GM23338 (cell line): ENCODE data around the gene CYSTM1. TPM values are rescaled to one million over a fixed set of nuclear protein-coding genes. Genes with fewer than 3 reads are reported as not detected.

ENCODE experiments used
- ATAC-seq: fragments of 200-7000 bp; cut with Tn5 transposase; 3 replicates; pipeline ENCODE4 v1.9.1; 2020
- DNase-seq: peaks from one replicate; pipeline ENCODE4 v3.0.0-alpha.2; 2015; ENCODE audit warnings: low spot score
- H2AFZ ChIP-seq: fragments of 200-600 bp; sonication (generic); 2 replicates; pipeline ENCODE4 v1.8.0; 2016; ENCODE audit warnings: antibody characterized with exemption, mild to moderate bottlenecking, moderate library complexity
- H3F3A ChIP-seq: fragments of 200-600 bp; sonication (generic); replicated peaks from 2 replicates; pipeline ENCODE4 v1.8.0; 2017; ENCODE audit warnings: antibody characterized with exemption, mixed run types, low read depth
- H3K27ac ChIP-seq: fragments of 200-600 bp; sonication (generic); 2 replicates; pipeline ENCODE4 v1.6.1; 2016; ENCODE audit warnings: low read depth
- H3K27me3 ChIP-seq: fragments of 200-600 bp; sonication (generic); 2 replicates; pipeline ENCODE4 v1.8.0; 2016; ENCODE audit warnings: mild to moderate bottlenecking, mixed run types, moderate library complexity; ENCODE audit not compliant: insufficient read depth
- H3K36me3 ChIP-seq: fragments of 200-600 bp; sonication (generic); 2 replicates; pipeline ENCODE4 v1.8.0; 2016; ENCODE audit warnings: mild to moderate bottlenecking; ENCODE audit not compliant: insufficient read depth
- H3K4me1 ChIP-seq: fragments of 200-600 bp; sonication (generic); 2 replicates; pipeline ENCODE4 v1.8.0; 2016; ENCODE audit warnings: mild to moderate bottlenecking, moderate library complexity; ENCODE audit not compliant: insufficient read depth
- H3K4me2 ChIP-seq: fragments of 200-600 bp; sonication (generic); 2 replicates; pipeline ENCODE4 v1.7.1; 2017; ENCODE audit warnings: mixed run types
- H3K4me3 ChIP-seq: fragments of 200-600 bp; sonication (generic); 2 replicates; pipeline ENCODE4 v1.6.1; 2016; ENCODE audit warnings: mixed run types
- H3K79me2 ChIP-seq: fragments of 200-600 bp; sonication (generic); replicated peaks from 2 replicates; pipeline ENCODE4 v1.8.0; 2017; ENCODE audit warnings: mild to moderate bottlenecking; ENCODE audit not compliant: insufficient read depth
- H3K9me2 ChIP-seq: fragments of 200-600 bp; sonication (generic); 2 replicates; pipeline ENCODE4 v1.8.0; 2017; ENCODE audit not compliant: insufficient read depth
- H4K20me1 ChIP-seq: fragments of 200-600 bp; sonication (generic); replicated peaks from 2 replicates; pipeline ENCODE4 v1.8.0; 2017; ENCODE audit warnings: mild to moderate bottlenecking; ENCODE audit not compliant: insufficient read depth
- H3K27ac Mint-ChIP-seq: 2 replicates; pipeline ENCODE4 v1.8.0; 2020; ENCODE audit warnings: inconsistent platforms, mild to moderate bottlenecking, moderate library complexity, mixed read lengths
- H3K27me3 Mint-ChIP-seq: 3 replicates; pipeline ENCODE4 v1.8.0; 2022; ENCODE audit warnings: low read depth, mild to moderate bottlenecking, moderate library complexity, mixed read lengths, inconsistent platforms; ENCODE audit not compliant: insufficient read depth, poor library complexity
- H3K36me3 Mint-ChIP-seq: 3 replicates; pipeline ENCODE4 v1.8.0; 2021; ENCODE audit warnings: low read depth, mild to moderate bottlenecking, inconsistent platforms, moderate library complexity, mixed read lengths
- H3K4me1 Mint-ChIP-seq: 3 replicates; pipeline ENCODE4 v1.8.0; 2020; ENCODE audit warnings: mild to moderate bottlenecking, inconsistent platforms, mixed read lengths
- H3K4me3 Mint-ChIP-seq: 3 replicates; pipeline ENCODE4 v1.8.0; 2021; ENCODE audit warnings: moderate library complexity, mild to moderate bottlenecking, inconsistent platforms, mixed read lengths
- H3K9me3 Mint-ChIP-seq: 3 replicates; pipeline ENCODE4 v1.8.0; 2020; ENCODE audit warnings: moderate library complexity, mild to moderate bottlenecking, inconsistent platforms, mixed read lengths
- CREB1 ChIP-seq: fragments of 250-450 bp; sonication (Bioruptor Pico); IDR thresholded peaks from 2 replicates; pipeline ENCODE4 v1.5.0; 2020; ENCODE audit warnings: low read depth, mild to moderate bottlenecking, moderate library complexity
- CTCF ChIP-seq, 2 experiments: fragments of 200-600 bp in 1 of 2; sonication (generic) in 1 of 2; conservative IDR thresholded peaks; 2 replicates each; pipeline versions ENCODE4 v1.5.1 to v1.6.1; 2016 to 2017; ENCODE audit warnings: antibody characterized with exemption in 2 of 2, low read depth in 2 of 2, mild to moderate bottlenecking in 2 of 2, moderate library complexity in 1 of 2
- ETS1 ChIP-seq: IDR thresholded peaks from 2 replicates; pipeline ENCODE4 v1.6.1; 2016; ENCODE audit warnings: antibody characterized with exemption
- EZH2 ChIP-seq: fragments of 200-600 bp; sonication (generic); IDR thresholded peaks from one replicate; pipeline ENCODE4 v1.8.0; 2017; ENCODE audit warnings: antibody characterized with exemption, mild to moderate bottlenecking, low read depth; ENCODE audit not compliant: unreplicated experiment
- EZH2phosphoT487 ChIP-seq: fragments of 200-600 bp; sonication (generic); IDR thresholded peaks from one replicate; pipeline ENCODE4 v1.8.1; 2018; ENCODE audit warnings: antibody characterized with exemption; ENCODE audit not compliant: unreplicated experiment
- JUNB ChIP-seq: IDR thresholded peaks from one replicate; pipeline ENCODE4 v1.6.1; 2016; ENCODE audit warnings: antibody characterized with exemption; ENCODE audit not compliant: unreplicated experiment
- NANOG ChIP-seq: IDR thresholded peaks from 2 replicates; pipeline ENCODE4 v1.6.1; 2016; ENCODE audit warnings: antibody characterized with exemption, borderline replicate concordance
- POLR2AphosphoS5 ChIP-seq: IDR thresholded peaks from 2 replicates; pipeline ENCODE4 v1.6.1; 2016; ENCODE audit warnings: antibody characterized with exemption, low read depth
- REST ChIP-seq: IDR thresholded peaks from one replicate; pipeline ENCODE4 v1.6.1; 2018; ENCODE audit warnings: antibody characterized with exemption; ENCODE audit not compliant: unreplicated experiment
- STAT1 ChIP-seq: IDR thresholded peaks from one replicate; pipeline ENCODE4 v1.6.1; 2016; ENCODE audit warnings: antibody characterized with exemption; ENCODE audit not compliant: unreplicated experiment
- ZNF114 ChIP-seq: fragments of 250-450 bp; sonication (Bioruptor Pico); IDR thresholded peaks from 2 replicates; pipeline ENCODE4 v1.5.0; 2020; ENCODE audit warnings: mild to moderate bottlenecking, moderate library complexity
- ZNF331 ChIP-seq: fragments of 250-450 bp; sonication (Bioruptor Pico); IDR thresholded peaks from 2 replicates; pipeline ENCODE4 v1.5.0; 2020; ENCODE audit warnings: low read depth, mild to moderate bottlenecking, moderate library complexity
- ZNF462 ChIP-seq: fragments of 250-450 bp; sonication (Bioruptor Pico); IDR thresholded peaks from 2 replicates; pipeline ENCODE4 v1.5.0; 2020; ENCODE audit warnings: mild to moderate bottlenecking, moderate library complexity
- polyA plus RNA-seq: library from polyadenylated mRNA; unstranded; fragments of >200 nt; fragmentation: Nextera tagmentation; extraction: Ambion mirVana; gene quantifications from 2 replicates; pipeline ENCODE4 v1.2.1, GENCODE V29; 2016
- total RNA-seq: library from RNA; depleted of rRNA; stranded (reverse); fragments of >200 nt; shearing (Covaris generic); gene quantifications from 2 replicates; pipeline ENCODE4 v1.2.3, GENCODE V29; 2014

CYSTM1 gene
- total and polyA plus RNA-seq, 2 experiments from 2014 or later, result 14.4 to 46.0 TPM

- H3F3A ChIP-seq, result no peaks in the 10 kb centered on the region
- H3K4me3 ChIP-seq, result no peak overlapping the region
- H3K79me2 ChIP-seq, result no peaks in the 10 kb centered on the region
- TF ChIP-seq POLR2AphosphoS5, result no peak
- no peak for TF ChIP-seq JUNB
- TF ChIP-seq NANOG, result no peak
- TF ChIP-seq ETS1, result no peak
- no peak for TF ChIP-seq REST
- no peak for TF ChIP-seq ZNF331 (CRISPR knock-in tag)
- TF ChIP-seq EZH2phosphoT487, result no peak
- no peak for TF ChIP-seq EZH2
- no peak for TF ChIP-seq ZNF114
- TF ChIP-seq CTCF (conservative IDR thresholded peaks at IDR 0.05; ENCODE audit: low read depth in 2 of 2), result no peak
- TF ChIP-seq CREB1 (CRISPR knock-in tag), result no peak
- TF ChIP-seq STAT1, result no peak
- TF ChIP-seq ZNF462 (CRISPR knock-in tag), result no peak
- no peaks in the 10 kb centered on the region for H3K27me3 Mint-ChIP-seq
- H3K36me3 ChIP-seq, result no peaks in the 10 kb centered on the region
- H3K27ac Mint-ChIP-seq, result no peak overlapping the region
- no peaks in the 10 kb centered on the region; the same call in 1 of the 2 replicates for H4K20me1 ChIP-seq
- no peaks in the 10 kb centered on the region for H3K9me3 Mint-ChIP-seq
- H3K36me3 Mint-ChIP-seq, result no peaks in the 10 kb centered on the region
- H3K9me2 ChIP-seq, result no peaks in the 10 kb centered on the region
- H3K27ac ChIP-seq, result no peak overlapping the region
- H3K4me1 Mint-ChIP-seq, result peaks cover 23% of the 10 kb centered on the region
- H2AFZ ChIP-seq, result no peak overlapping the region
- no peak overlapping the region for H3K4me2 ChIP-seq
- no peak for DNase-seq
- peaks cover 22% of the 10 kb centered on the region for H3K4me1 ChIP-seq
- no peak overlapping the region for H3K4me3 Mint-ChIP-seq
- no peaks in the 10 kb centered on the region for H3K27me3 ChIP-seq
- ATAC-seq, result no peak
Observed at GRCh38 chr5:140194662-140195061, 19.7 kb downstream of the CYSTM1 start.
